ENCODE data around the gene HIBADH.
"Not testable (repeated sequence)": the region's sequence is repeated elsewhere in the genome, so short reads cannot be mapped to it uniquely, and the experiment has no call there.

HIBADH gene

DNA sequence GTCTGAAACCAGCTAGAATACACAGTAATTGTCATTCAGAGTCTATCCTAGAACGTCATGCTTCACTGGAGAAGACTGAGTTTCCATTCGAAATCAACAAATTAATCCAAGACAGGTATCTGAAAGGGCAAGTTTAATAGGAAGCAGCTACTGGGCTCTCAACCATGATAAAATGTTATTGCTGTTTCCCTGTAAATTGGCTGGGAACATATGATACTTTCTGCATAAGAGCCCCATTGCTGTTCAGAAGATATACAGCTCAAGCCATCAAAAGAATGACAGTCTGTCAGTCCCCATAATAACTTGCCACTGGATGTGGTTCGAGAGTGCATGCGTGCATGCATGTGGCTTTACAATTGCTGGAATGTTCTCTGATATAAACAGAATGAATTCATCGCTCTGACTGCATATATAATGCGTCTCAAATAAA is 129.0 kb downstream of the HIBADH start:
- DNase-seq: no peak

DNA sequence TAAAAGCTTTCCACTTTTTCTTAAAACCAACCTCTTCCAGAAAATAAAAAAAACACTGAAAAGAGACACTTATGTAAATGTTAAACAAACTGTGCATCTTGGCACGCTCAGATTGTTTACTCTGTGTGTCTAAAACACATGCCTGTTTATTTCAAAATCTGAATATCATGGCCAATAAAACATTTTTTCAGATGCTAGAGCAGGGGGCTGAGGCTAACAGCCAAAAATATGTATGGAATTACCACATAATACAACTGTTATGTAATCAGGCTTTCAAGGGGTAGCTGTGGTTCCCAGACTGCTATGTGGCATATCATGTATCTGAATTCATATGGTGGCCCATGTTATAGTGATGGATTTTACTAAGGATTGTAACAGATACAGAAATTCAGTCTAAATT is 130.4 kb downstream of the HIBADH start:
- no peak for DNase-seq

DNA sequence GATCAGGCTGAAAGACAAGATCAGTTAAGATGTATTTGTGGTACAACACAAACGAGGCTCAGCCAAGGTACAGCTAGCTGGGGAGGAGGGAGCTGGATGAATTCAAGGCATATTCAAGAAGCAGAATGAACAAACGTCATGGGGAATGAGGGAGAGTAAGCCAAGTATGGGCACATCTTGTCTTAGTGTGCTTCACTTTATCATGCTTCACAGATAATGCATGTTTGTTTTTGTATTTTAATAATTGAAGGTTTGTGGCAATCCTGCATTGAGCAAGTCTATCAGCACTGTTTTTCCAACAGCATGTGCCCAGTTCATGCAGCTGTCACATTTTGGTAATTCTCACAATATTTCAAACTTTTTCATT is 135.4 kb downstream of the HIBADH start:
- no peak for DNase-seq

DNA sequence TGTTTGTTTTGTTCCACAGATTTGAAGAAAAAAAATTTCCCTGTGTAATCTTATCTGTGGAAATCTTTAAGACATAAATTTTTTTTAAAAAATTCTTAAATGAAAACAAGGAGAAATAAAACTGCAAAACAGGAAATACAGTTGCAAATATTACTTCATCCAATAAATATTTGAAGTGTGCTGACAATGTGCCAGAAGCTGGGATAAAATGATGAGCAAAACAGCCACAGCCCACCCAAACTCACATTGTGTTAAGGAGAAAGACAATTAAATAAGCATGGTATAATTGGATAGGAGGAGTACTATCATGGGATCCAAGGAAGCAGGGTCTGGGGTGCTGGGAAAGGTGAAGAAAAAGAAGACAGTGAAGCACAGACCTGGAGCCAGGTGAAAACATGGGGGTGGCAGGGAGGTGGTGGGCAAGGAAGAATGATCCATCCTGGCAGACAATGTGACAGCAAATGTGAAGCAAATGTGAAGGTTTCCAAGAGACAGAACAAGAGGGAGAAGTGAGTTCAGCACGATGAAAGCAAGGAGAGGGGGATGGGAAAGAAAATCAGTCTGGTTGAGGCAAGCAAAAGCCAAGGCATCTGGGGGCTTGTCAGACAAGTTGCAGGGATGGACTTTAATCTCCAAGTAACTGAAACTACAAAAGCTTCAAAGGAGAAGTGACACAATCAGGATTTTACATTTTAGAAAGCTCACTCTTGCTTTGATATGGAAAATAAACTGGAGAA is 135.9 kb downstream of the HIBADH start:
- DNase-seq: no peak

DNA sequence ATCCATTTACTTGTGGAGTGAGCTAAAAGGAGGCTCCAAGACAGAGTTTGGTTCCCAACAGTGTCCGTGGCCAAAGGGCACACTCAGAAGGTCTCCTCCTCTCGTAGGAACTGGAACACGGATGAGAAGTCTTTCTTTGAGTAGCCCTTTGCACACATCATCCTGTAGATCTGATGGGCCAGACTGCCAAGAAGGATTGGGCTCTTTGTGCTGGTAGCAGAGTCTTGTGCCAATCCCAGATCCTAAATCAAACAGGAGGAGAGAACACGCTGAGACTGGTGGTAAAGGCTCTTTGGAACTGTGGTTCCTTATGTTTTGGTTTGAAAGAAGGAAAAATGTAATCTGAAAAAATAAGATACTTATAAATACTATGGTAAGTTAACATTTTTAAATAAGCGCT is 136.6 kb downstream of the HIBADH start:
- no peak for DNase-seq

DNA sequence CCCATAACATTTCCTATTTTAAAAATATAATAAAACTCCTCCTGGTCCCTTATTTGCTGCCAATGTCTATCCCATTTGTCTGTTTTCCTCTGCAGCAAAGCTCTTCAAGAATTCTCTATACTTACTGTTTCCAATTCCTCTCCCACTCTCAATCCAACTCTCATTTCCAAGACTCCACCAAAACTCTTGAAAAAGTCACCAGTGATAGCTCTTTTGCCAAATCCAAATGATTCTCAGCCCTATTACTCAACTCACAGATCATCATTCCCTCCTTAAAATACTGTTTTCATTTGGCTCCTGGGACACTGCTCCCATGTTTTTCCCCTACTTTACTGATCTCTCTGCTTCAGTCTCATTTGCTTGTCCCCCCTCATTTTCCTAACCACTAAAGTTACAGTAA is 139.4 kb downstream of the HIBADH start:
- DNase-seq: no peak

DNA sequence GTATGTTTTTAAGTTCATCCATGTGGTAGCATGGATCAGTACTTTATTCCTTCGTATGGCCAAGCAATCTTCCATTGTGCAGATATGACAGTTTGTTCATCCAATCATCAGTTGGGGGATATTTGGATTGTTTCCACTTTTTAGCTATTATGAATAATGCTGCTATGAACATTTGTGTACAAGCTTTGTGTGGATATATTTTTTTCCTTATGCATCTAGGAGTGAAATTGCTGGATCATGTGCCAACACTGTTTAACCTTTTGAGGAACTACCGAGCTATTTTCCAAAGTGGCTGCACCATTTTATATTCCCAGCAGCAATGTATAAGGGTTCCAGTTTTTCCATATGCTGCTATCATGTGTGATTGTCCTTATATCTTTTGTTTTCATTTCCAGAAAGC is 140.1 kb downstream of the HIBADH start:
- no peak for DNase-seq

DNA sequence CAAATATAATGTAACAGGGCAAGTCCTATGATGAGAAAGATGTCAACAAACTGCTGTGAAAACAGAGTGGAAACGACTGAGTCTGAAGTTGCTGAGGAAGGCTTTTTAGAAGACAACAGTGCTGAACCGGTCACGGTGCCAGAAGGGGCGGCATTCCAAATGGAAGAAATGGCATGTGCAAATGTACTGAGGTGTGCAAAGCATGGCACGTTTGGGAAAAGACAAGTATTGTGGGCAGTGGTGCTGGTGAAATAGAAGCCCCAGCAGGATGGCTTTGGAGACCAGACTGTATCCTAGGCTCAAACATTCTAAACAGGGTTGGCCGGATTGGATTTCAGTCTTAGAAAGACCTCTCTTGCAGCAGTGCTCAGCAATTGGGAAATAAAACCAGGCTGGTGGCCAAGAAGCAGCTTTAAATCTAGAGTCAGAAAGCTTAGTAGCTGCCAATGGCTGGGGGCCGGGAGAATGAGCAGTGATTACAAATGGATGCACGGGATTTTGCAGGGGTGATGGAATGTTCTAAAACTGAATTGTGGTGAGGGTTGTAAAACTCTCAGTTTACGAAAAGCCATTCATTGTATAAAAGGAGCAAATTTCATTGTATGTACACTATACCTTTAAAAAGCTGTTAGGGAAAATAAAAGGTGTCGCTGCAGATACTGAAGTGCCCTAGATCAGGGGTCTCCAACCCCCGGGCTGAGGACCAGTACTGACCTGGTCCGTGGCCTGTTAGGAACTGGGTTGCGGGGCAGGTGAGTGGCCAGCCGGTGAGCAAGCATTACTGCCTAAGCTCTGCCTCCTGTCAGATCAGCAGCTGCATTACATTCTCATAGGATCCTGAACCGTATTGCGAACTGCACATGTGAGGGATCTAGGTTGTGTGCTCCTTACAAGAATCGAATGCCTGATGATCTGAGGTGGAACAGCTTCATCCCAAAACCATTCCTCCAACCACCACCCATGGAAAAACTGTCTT is 141.6 kb downstream of the HIBADH start:
- DNase-seq: no peak

DNA sequence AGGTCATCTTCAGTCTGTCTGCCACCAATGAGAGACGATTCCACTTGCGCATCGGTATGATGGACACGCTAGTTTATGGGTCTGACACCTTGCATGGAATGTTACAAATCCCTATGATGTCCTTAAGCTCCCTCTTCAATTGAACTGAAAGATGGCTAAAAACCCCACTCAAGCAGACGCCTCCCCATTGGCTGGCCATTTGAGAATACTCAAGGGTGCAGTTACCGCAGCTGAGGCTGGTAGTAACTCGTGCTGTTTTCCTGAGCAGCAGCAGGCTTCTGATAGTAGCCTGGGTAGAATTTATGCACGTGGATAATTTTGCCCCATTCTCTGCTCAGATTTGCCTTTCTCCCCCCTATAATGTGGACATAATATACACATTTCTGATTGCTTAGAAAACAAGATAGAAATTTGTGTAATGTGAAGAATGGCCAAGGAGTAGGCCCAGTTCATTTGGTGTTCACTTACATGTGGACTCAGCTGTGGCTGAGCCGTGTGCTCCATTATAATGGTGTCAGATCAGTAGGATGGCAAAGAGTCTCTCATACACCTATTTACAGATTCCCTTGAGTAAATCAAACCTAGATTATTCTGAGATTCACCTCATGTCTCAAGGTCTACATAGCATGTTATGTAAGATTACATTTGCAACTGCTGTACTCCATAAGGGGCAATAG is 142.8 kb downstream of the HIBADH start:
- DNase-seq: no peak

DNA sequence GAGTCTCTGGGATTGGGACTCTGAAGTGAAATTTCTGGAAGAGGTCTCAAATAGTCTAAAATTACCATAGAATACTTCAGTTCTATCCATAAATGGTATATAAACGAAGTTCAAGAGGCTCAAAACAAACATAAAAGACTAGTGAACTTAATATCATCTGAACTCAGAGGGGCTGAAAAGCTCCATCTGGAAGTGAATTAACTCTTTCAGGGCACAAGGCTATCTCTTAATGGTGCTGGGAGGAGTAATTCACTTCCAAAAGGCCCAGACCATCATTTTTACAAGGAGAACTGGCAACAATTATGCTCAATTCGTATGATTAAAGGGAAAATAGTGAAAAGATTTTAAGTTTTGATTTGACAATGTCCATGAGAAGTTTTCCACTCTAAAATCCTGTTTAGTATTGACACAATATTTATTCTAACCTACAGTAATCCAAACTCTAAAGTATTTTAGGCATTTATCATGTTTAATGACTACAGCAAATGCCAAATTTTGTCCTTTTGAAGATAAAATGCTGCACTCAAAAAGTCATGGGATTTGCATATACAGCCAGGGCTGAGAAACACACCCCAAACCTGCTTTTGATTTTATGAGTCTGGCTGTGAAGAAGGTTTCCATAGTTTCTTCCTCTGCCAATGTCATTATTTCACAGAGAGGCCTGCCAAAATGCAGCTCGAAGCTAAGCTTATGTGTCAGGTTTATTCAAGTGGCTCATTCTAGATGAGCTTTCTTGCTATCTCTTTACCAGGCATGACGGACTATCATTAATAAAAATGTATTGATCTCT is 143.9 kb downstream of the HIBADH start:
- no peak for DNase-seq

DNA sequence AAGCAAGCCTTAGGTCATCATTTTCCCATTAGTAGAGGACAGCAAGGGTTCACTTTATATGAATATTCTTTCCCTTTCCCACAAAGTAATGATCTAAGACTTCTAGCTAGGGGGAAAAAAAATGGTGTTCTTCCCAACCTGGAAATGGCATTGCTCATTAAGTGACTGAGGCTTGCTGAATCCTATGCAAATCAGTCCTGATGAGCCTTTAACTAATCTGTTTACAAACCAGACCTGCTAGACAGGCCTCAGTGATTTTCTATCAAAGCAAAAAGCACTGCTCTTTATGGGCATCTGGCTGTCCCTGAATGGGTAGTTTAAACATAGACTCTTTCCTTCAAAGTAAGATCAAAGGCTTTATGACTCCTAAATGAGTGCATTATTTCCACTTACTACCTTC is 146.3 kb downstream of the HIBADH start:
- DNase-seq: no peak

DNA sequence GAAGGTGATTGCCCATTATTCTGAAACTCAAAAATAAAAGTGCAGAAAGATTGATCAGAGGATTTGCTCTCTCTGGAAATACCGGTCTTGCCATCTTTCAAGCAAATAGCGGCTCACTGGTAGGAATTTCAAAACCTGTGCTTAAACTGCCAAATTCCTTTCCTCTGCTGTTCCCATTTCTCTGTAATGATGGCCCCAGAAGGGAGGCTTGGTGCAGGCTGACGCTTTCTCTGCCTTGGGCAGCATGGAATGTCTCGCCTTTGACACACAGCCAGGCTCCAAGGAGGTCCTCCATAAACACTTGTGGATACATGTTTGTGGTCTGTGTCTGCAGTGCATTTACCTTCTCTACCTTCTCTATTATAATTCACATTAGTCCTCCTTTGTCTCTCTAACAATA is 146.8 kb downstream of the HIBADH start:
- no peak for DNase-seq

DNA sequence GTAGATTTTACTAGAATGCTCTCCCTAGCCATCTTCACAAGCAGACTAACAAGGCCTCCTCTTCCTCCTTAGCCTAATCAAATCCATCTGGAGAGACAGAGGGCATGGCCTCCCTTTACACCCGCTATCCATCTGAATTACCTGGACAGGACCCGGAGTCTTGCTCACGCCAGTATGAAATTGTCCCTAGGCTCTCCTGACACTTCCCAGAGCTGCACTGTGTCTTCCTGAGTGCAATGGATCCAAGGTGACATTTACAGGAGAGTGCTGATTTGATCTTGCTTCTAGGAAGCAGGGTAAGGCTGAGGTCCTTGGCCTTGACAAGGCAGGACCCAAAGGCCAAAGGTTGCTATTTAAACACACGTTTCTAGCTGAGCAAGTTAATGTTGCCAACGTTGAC is 147.8 kb downstream of the HIBADH start:
- DNase-seq: no peak

DNA sequence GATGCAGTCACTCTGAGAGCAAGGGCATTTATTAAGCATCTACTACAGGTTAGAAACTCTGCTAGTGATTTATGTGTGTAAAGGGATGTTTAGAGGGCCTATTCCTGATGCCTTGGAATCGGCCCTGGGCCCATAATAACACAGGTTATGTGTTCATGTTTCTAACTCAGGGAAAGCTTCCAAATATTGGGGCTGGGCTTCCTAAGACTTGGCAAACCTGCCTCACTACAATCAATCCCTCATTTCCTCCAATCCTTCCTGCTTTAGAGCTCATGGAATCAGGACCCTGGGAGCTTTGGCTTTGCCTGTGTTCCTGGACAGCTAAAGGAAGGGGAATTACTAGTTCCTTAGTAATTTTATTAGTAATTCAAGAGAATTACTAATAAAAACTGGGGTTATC is 148.8 kb downstream of the HIBADH start:
- DNase-seq: no peak

DNA sequence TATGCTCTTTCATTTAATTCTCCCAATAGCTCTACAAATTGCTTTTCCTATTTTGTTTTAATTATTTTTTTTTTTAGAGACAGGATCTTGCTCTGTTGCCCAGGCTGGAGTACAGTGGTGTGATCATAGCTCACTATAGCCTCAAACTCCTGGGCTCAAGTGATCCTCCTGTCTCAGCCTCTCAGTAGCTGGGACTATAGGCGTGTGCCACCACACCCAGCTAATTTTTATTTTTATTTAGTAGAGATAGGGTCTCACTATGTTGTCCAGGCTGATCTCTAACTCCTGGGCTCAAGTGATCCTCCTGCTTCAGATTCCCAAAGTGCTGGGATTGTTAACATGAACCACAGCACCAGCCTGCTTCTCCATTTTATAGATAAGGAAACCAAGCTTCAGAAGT is 151.3 kb downstream of the HIBADH start:
- not testable (repeated sequence) for DNase-seq

DNA sequence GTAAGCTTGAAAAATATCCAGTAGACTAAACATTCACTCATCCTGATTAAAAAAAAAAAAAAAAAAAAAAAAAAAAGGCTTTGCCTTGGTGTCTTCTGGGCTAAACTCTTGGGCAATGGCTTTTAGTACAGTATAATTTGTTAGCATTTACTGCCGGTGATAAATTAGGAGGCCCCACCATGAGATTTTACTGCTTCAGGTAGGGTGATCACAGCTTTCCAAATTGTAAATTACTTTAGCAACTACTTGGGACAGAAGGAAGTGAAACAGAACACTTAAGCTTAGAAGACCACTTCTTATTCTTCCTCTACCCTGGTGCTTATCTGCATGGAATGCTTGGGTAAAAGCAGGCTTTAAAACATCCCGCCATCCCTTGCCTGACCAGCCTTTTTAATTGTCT is 152.1 kb downstream of the HIBADH start:
- no peak for DNase-seq

DNA sequence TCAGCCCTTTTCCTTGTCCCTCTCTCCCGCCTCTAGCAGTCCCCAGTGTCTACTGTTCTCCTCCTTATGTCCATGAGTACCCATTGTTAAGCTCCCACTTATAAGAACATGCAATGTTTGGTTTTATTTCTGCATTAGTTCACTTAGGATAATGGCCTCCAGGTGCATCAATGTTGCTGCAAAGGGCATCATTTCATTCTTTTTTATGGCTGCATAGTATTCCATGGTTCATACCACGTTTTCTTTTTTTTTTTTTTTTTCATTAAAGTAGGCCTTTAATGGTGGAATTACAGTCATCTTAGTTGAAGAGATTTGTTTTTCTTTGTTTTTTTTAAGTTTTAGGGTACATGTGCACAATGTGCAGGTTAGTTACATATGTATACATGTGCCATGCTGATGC is 160.8 kb downstream of the HIBADH start:
- not testable (repeated sequence) for DNase-seq

DNA sequence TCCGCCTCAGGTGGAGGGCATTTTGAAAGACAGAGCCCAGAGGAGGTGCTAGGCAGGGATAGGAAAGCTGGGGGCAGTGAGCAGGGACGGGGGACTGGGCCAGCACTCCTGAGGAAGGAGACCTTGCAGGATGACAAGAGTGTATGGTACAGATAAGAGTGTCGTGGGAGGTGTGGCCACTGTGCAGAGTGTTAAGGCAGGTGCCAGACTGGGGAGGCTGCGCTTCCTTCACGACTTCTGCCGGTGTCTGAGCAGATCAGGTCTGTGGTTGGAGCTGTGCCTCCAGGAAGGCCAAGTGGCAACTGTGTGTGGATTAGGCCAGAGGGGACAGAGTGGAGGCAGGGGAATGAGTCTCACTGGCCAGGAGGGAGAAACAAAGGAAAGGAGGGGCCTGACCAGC is 161.7 kb downstream of the HIBADH start:
- DNase-seq: no peak

DNA sequence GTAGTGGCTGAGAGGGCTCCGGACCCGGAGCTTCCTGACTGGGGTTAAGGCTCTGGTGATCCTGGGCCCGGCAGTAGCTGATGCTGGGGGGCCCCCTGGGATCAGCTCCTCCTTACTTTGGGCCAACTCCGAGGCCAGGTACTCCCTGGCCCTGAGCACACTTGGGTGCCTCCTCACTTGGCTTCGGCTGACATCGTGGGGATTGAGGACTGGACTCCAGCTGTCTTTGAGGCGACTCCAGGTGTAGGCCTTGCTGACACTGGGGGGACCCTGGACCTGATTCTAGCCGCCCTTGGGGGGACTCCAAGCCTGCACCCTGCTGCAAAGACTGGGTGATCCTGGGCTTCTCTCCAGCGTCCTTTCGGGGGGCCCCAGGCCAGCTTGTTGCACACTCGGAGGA is 170.5 kb downstream of the HIBADH start:
- DNase-seq: no peak

DNA sequence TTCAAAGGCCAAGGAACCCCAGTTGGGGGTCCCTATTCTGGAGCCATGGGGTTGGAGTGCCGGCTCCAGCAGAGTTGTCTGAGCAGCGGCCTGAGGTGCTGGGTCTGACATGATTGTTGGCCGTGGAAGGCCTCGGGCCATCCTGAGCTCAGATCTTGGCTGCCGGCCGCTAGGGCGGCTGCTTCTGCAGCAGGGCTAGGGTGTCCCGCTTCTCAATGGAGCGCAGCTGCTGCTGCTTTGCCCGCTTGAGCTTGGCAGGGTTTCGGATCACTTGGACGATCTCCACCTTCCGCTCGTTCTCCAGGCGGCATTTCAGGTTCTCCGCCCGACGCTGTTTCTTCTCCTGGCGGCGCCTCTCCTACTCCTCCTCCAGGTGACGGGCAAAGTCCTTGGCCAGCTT is 171.1 kb downstream of the HIBADH start:
- no peak for DNase-seq

DNA sequence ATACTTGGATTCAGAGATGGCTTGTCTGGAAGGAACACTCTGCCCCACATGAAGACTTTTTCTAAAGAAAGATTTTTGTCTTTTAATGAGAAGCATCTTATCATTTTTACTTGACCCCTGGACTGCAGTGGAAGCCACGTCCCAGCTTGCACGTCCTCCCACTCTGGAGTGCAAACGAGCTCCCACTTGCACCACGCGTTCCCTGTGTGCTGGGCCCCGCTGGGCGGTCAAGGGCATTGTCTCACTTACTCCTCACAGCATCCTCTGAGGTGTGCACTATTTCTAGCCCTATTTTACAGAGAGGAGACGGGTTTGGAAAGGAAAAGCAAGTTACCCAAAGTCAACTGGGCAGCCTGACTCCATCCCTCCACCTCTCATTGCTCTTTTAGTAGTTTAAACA is 175.2 kb downstream of the HIBADH start:
- DNase-seq: no peak

DNA sequence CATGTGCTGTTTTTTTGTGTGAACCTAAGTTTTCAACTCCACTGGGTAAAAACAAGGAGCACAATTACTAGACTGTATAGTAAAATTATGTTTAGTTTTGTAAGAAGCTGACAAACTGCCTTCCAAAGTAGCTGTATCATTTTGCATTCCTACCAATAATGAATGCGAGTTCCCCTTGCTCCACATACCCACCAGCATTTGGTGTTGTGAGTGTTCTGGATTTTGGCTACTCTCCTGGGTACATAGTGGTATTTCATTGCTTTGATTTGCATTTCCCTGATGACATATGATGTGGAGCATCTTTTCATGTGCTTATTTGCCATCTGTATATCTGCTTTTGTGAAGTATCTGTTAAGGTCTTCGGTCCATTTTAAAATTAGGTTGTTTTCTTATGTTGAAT is 178.2 kb downstream of the HIBADH start:
- no peak for DNase-seq

DNA sequence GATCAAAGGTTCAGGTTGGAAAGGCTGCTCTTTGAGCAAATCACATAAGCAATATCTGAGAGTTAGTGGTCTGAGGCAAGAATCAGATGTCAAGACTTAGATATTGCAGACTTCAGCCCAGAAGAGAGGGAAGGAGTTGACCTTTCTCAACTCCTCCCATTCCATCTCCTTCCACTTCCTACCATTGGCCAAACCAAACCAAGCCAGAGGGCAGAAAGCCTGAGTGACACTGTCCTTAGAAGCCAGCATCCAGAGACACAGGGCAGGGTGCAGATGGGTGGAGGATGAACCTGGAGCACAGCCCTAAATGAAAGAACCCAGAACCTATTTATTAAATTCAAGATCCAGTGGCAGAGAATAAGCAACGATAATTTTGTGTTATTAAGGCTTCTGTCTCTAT is 180.5 kb downstream of the HIBADH start:
- no peak for DNase-seq

Data from AML-193 (cell line).